ENCODE results near the gene PSMD6. TPM values are rescaled to one million over a fixed set of nuclear protein-coding genes. Genes with fewer than 3 reads are reported as not detected.
A peak's percentile ranks its signal among the peaks of the same experiment; 100 is the strongest.

The PSMD6 gene
- total RNA-seq, 4 donors from 2014 or later, result 54.6 to 82.3 (median 68.0) TPM

DNA sequence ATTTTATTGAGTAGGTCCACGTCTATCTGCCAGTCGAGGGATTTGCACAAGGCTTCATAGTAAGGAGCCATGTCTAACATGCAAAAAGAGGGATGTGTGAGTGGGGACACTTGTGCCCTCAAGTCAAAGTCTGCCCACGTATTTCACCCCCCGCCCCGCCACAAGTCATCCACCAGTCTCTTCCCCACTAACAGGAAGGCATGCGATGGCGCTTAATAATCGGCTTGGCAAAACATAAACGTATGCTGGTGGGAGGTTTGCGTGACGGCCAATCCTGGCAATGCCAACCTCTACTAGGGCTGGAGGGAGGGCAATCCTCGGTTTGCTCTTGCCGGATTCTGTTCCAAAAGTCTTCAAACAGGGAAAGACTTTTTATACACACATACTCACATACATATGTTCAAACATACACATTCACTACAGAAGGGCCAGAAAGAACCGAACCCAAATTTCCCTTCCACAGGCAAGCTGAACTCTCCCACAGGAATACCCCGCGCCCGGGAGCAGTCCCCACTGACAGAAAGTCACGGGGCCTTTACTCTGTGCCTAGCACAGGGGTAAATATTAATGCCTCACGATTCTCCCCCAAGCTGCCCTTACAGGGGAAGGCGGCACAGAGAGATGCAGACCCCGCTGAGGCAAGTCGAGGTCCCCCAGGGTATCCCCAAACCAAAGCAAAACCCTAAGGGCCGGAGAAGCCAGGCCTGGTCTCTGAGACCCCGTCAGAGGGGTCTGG lies 675 bp downstream of the PSMD6 start:
- TF ChIP-seq, protein P1, sequence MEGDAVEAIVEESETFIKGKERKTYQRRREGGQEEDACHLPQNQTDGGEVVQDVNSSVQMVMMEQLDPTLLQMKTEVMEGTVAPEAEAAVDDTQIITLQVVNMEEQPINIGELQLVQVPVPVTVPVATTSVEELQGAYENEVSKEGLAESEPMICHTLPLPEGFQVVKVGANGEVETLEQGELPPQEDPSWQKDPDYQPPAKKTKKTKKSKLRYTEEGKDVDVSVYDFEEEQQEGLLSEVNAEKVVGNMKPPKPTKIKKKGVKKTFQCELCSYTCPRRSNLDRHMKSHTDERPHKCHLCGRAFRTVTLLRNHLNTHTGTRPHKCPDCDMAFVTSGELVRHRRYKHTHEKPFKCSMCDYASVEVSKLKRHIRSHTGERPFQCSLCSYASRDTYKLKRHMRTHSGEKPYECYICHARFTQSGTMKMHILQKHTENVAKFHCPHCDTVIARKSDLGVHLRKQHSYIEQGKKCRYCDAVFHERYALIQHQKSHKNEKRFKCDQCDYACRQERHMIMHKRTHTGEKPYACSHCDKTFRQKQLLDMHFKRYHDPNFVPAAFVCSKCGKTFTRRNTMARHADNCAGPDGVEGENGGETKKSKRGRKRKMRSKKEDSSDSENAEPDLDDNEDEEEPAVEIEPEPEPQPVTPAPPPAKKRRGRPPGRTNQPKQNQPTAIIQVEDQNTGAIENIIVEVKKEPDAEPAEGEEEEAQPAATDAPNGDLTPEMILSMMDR (IDR thresholded peaks at IDR 0.05), result no peak
- no peak for TF ChIP-seq POLR2AphosphoS5 (IDR thresholded peaks at IDR 0.05)
- no peak for TF ChIP-seq POLR2A (IDR thresholded peaks at IDR 0.05)
- no peak for TF ChIP-seq EP300 (IDR thresholded peaks at IDR 0.05)
- peaks cover 29% of the 10 kb centered on the region for H3K4me1 ChIP-seq

DNA sequence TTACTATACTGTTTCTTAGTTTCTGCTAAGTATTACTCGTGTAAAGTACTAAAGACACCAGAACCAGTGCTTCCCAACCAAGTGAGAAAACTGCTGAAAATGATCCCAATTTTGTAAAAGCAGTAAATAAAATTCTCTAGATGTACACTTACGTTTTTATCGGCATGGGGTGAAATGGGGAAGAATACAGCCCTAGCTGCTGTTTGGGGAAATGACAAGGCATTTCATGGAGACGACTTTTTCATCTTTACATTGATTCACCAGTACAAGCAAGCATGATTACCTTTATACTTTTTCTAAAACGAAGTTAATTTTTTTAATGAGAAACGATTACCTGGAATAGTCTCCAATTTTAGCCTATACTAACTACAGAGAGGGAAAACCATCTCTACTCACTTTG lies 1.4 kb downstream of the PSMD6 start:
- no peak for DNase-seq (ENCODE audit: low spot score in 2 of 2)
- Histone ChIP-seq H3K4me3 (peak overlapping the region; percentile 83), H3K4me1 (peaks cover 29% of the 10 kb centered on the region), H3K9me3 (no peaks in the 10 kb centered on the region), H3K27me3 (no peaks in the 10 kb centered on the region), H3K36me3 (peaks cover 29% of the 10 kb centered on the region), H3K27ac (no peak overlapping the region)
- TF ChIP-seq, protein P1 (IDR thresholded peaks at IDR 0.05), result no peak
- TF ChIP-seq EP300 (IDR thresholded peaks at IDR 0.05), result no peak
- no peak for TF ChIP-seq POLR2A (IDR thresholded peaks at IDR 0.05)
- no peak for TF ChIP-seq POLR2AphosphoS5 (IDR thresholded peaks at IDR 0.05)
- 84% methylated on average over 6 of the region's 6 CpGs for WGBS

More for the DNA sequence above, 675 bp downstream of the PSMD6 start:
- peak overlapping the region; percentile 85 for H3K27ac ChIP-seq
- peaks cover 4% of the 10 kb centered on the region for H3K27me3 ChIP-seq
- DNase-seq (ENCODE audit: low spot score in 2 of 2), result no peak
- WGBS, result 11% methylated on average over 21 of the region's 24 CpGs
- H3K9me3 ChIP-seq, result no peaks in the 10 kb centered on the region
- peak overlapping the region; percentile 83 for H3K4me3 ChIP-seq
- peaks cover 23% of the 10 kb centered on the region for H3K36me3 ChIP-seq

DNA sequence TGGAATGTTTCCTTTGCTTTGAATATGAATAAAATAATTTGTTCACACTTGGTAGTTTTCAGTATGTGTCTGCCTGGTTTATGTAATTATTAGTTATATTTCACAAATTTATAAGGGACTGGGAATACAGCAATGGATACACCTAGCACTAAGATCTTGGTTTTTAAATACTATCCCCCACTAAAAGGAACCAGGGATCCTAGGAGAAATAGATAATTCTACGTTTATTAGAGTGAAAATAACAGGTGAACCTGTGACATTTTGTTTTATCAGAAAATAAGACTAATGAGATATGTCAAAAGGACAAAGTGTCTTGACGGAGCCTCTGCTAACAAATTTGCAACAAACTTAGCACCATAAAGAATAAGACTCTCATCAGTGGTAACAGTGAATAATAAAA lies 3.4 kb downstream of the PSMD6 start:
- TF ChIP-seq, protein P1 (IDR thresholded peaks at IDR 0.05), result no peak
- TF ChIP-seq POLR2A (IDR thresholded peaks at IDR 0.05), result no peak
- no peak for TF ChIP-seq POLR2AphosphoS5 (IDR thresholded peaks at IDR 0.05)
- TF ChIP-seq EP300 (IDR thresholded peaks at IDR 0.05), result no peak
- peaks cover 48% of the 10 kb centered on the region for H3K36me3 ChIP-seq
- peaks cover 29% of the 10 kb centered on the region for H3K4me1 ChIP-seq
- H3K27ac ChIP-seq, result no peak overlapping the region
- DNase-seq (ENCODE audit: low spot score in 2 of 2), result no peak
- H3K27me3 ChIP-seq, result no peaks in the 10 kb centered on the region
- H3K4me3 ChIP-seq, result no peak overlapping the region
- 82% methylated on average over 2 of the region's 2 CpGs for WGBS
- no peaks in the 10 kb centered on the region for H3K9me3 ChIP-seq

DNA sequence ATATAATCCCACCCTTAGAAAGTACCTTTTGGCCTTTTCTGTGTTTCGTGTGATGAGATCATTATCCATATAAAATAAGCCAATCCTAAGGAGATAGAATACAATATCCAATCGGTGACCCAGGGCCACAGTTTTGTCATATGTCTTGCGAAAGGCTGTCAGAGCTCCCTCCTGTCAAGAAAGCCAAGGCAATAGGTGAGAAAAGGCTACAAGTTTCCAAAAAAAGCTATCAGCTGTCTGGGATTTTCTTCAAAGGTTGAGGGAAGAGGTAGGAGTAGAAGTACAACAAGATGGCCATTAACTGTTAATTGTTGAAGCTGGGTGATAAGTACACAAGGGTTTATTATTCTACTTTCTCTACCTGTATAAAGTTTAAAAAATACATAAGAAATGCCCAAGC lies 4.0 kb downstream of the PSMD6 start:
- 84% methylated on average over 3 of the region's 3 CpGs for WGBS

More for the DNA sequence above, 4.0 kb downstream of the PSMD6 start:
- H3K27me3 ChIP-seq, result no peaks in the 10 kb centered on the region
- H3K4me1 ChIP-seq, result peaks cover 29% of the 10 kb centered on the region
- no peaks in the 10 kb centered on the region for H3K9me3 ChIP-seq
- H3K4me3 ChIP-seq, result no peak overlapping the region
- peaks cover 54% of the 10 kb centered on the region for H3K36me3 ChIP-seq
- DNase-seq (ENCODE audit: low spot score in 2 of 2), result no peak
- H3K27ac ChIP-seq, result no peak overlapping the region
- TF ChIP-seq POLR2A (IDR thresholded peaks at IDR 0.05) (no peak), POLR2AphosphoS5 (IDR thresholded peaks at IDR 0.05) (no peak), EP300 (IDR thresholded peaks at IDR 0.05) (no peak)
- TF ChIP-seq, protein P1 (IDR thresholded peaks at IDR 0.05), result no peak
